Measurements from ENCODE around the gene PAXIP1.

GRCh38 chr7:154967401-154967955, 35.4 kb downstream of the PAXIP1 start:
- TF ChIP-seq CTCF (IDR thresholded peaks at IDR 0.05) (no peak), POLR2A (IDR thresholded peaks at IDR 0.05) (no peak)

All from tibial nerve (tissue), 3 donors.